Measurements from ENCODE around the gene SPHK2. TPM values are rescaled to one million over a fixed set of nuclear protein-coding genes. Genes with fewer than 3 reads are reported as not detected.

The SPHK2 gene
- total and polyA plus RNA-seq, 2 experiments from 2014 or later: 18.3 to 50.3 TPM

DNA sequence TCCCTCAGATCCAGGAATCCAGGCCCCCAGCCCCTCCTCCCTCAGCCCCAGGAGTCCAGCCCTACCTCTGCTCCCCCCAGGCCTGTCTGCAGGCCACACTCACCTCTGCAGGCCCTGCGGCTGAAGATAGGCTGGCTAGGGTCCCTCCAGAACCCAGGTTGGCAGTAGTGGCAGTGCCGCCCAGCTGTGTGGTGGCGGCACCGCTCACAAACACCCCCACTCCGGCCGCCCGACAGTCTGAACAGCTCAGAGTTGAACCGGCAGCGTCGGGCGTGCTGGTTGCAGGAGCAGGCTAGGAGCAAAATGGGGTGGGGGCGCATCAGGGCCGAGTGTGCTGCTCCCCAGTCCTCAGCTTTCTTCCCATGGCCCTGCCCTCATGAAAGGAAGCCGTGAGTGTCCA, 45.2 kb downstream of the SPHK2 start:
- no peak overlapping the region for H2AFZ ChIP-seq
- DNase-seq (ENCODE audit: low spot score): no peak
- no peaks in the 10 kb centered on the region for H3K9me2 ChIP-seq (ENCODE audit: insufficient read depth)
- no peaks in the 10 kb centered on the region for H3F3A ChIP-seq (replicated peaks; ENCODE audit: low read depth)
- no peak overlapping the region for H3K4me3 Mint-ChIP-seq
- TF ChIP-seq, protein P1, sequence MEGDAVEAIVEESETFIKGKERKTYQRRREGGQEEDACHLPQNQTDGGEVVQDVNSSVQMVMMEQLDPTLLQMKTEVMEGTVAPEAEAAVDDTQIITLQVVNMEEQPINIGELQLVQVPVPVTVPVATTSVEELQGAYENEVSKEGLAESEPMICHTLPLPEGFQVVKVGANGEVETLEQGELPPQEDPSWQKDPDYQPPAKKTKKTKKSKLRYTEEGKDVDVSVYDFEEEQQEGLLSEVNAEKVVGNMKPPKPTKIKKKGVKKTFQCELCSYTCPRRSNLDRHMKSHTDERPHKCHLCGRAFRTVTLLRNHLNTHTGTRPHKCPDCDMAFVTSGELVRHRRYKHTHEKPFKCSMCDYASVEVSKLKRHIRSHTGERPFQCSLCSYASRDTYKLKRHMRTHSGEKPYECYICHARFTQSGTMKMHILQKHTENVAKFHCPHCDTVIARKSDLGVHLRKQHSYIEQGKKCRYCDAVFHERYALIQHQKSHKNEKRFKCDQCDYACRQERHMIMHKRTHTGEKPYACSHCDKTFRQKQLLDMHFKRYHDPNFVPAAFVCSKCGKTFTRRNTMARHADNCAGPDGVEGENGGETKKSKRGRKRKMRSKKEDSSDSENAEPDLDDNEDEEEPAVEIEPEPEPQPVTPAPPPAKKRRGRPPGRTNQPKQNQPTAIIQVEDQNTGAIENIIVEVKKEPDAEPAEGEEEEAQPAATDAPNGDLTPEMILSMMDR (conservative IDR thresholded peaks at IDR 0.05; ENCODE audit: low read depth in 2 of 2): no peak
- TF ChIP-seq, protein P2, sequence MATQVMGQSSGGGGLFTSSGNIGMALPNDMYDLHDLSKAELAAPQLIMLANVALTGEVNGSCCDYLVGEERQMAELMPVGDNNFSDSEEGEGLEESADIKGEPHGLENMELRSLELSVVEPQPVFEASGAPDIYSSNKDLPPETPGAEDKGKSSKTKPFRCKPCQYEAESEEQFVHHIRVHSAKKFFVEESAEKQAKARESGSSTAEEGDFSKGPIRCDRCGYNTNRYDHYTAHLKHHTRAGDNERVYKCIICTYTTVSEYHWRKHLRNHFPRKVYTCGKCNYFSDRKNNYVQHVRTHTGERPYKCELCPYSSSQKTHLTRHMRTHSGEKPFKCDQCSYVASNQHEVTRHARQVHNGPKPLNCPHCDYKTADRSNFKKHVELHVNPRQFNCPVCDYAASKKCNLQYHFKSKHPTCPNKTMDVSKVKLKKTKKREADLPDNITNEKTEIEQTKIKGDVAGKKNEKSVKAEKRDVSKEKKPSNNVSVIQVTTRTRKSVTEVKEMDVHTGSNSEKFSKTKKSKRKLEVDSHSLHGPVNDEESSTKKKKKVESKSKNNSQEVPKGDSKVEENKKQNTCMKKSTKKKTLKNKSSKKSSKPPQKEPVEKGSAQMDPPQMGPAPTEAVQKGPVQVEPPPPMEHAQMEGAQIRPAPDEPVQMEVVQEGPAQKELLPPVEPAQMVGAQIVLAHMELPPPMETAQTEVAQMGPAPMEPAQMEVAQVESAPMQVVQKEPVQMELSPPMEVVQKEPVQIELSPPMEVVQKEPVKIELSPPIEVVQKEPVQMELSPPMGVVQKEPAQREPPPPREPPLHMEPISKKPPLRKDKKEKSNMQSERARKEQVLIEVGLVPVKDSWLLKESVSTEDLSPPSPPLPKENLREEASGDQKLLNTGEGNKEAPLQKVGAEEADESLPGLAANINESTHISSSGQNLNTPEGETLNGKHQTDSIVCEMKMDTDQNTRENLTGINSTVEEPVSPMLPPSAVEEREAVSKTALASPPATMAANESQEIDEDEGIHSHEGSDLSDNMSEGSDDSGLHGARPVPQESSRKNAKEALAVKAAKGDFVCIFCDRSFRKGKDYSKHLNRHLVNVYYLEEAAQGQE (IDR thresholded peaks at IDR 0.05; ENCODE audit: unreplicated experiment): no peak
- no peak for TF ChIP-seq EZH2phosphoT487 (IDR thresholded peaks at IDR 0.05; ENCODE audit: unreplicated experiment)
- TF ChIP-seq NANOG (IDR thresholded peaks at IDR 0.05; ENCODE audit: borderline replicate concordance): no peak
- TF ChIP-seq JUNB (IDR thresholded peaks at IDR 0.05; ENCODE audit: unreplicated experiment): no peak
- TF ChIP-seq, protein P3, sequence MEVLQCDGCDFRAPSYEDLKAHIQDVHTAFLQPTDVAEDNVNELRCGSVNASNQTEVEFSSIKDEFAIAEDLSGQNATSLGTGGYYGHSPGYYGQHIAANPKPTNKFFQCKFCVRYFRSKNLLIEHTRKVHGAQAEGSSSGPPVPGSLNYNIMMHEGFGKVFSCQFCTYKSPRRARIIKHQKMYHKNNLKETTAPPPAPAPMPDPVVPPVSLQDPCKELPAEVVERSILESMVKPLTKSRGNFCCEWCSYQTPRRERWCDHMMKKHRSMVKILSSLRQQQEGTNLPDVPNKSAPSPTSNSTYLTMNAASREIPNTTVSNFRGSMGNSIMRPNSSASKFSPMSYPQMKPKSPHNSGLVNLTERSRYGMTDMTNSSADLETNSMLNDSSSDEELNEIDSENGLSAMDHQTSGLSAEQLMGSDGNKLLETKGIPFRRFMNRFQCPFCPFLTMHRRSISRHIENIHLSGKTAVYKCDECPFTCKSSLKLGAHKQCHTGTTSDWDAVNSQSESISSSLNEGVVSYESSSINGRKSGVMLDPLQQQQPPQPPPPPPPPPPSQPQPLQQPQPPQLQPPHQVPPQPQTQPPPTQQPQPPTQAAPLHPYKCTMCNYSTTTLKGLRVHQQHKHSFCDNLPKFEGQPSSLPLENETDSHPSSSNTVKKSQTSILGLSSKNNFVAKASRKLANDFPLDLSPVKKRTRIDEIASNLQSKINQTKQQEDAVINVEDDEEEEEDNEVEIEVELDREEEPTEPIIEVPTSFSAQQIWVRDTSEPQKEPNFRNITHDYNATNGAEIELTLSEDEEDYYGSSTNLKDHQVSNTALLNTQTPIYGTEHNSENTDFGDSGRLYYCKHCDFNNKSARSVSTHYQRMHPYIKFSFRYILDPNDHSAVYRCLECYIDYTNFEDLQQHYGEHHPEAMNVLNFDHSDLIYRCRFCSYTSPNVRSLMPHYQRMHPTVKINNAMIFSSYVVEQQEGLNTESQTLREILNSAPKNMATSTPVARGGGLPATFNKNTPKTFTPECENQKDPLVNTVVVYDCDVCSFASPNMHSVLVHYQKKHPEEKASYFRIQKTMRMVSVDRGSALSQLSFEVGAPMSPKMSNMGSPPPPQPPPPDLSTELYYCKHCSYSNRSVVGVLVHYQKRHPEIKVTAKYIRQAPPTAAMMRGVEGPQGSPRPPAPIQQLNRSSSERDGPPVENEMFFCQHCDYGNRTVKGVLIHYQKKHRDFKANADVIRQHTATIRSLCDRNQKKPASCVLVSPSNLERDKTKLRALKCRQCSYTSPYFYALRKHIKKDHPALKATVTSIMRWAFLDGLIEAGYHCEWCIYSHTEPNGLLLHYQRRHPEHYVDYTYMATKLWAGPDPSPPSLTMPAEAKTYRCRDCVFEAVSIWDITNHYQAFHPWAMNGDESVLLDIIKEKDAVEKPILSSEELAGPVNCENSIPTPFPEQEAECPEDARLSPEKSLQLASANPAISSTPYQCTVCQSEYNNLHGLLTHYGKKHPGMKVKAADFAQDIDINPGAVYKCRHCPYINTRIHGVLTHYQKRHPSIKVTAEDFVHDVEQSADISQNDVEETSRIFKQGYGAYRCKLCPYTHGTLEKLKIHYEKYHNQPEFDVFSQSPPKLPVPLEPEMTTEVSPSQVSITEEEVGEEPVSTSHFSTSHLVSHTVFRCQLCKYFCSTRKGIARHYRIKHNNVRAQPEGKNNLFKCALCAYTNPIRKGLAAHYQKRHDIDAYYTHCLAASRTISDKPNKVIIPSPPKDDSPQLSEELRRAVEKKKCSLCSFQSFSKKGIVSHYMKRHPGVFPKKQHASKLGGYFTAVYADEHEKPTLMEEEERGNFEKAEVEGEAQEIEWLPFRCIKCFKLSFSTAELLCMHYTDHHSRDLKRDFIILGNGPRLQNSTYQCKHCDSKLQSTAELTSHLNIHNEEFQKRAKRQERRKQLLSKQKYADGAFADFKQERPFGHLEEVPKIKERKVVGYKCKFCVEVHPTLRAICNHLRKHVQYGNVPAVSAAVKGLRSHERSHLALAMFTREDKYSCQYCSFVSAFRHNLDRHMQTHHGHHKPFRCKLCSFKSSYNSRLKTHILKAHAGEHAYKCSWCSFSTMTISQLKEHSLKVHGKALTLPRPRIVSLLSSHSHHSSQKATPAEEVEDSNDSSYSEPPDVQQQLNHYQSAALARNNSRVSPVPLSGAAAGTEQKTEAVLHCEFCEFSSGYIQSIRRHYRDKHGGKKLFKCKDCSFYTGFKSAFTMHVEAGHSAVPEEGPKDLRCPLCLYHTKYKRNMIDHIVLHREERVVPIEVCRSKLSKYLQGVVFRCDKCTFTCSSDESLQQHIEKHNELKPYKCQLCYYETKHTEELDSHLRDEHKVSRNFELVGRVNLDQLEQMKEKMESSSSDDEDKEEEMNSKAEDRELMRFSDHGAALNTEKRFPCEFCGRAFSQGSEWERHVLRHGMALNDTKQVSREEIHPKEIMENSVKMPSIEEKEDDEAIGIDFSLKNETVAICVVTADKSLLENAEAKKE (CRISPR knock-in tag; IDR thresholded peaks at IDR 0.05): no peak
- TF ChIP-seq, protein P4, sequence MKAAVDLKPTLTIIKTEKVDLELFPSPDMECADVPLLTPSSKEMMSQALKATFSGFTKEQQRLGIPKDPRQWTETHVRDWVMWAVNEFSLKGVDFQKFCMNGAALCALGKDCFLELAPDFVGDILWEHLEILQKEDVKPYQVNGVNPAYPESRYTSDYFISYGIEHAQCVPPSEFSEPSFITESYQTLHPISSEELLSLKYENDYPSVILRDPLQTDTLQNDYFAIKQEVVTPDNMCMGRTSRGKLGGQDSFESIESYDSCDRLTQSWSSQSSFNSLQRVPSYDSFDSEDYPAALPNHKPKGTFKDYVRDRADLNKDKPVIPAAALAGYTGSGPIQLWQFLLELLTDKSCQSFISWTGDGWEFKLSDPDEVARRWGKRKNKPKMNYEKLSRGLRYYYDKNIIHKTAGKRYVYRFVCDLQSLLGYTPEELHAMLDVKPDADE (IDR thresholded peaks at IDR 0.05): no peak
- no peak for TF ChIP-seq POLR2AphosphoS5 (IDR thresholded peaks at IDR 0.05; ENCODE audit: low read depth)
- TF ChIP-seq ZNF331 (CRISPR knock-in tag; IDR thresholded peaks at IDR 0.05; ENCODE audit: low read depth): no peak
- no peak for TF ChIP-seq STAT1 (IDR thresholded peaks at IDR 0.05; ENCODE audit: unreplicated experiment)
- no peak for TF ChIP-seq ZNF114 (CRISPR knock-in tag; IDR thresholded peaks at IDR 0.05)
- no peak for TF ChIP-seq EZH2 (IDR thresholded peaks at IDR 0.05; ENCODE audit: low read depth, unreplicated experiment)
- TF ChIP-seq CREB1 (CRISPR knock-in tag; IDR thresholded peaks at IDR 0.05; ENCODE audit: low read depth): no peak
- H3K9me3 Mint-ChIP-seq: peaks cover 11% of the 10 kb centered on the region
- H4K20me1 ChIP-seq (replicated peaks; ENCODE audit: insufficient read depth): no peaks in the 10 kb centered on the region
- no peak overlapping the region for H3K4me2 ChIP-seq
- H3K4me3 ChIP-seq: no peak overlapping the region
- no peaks in the 10 kb centered on the region for H3K79me2 ChIP-seq (replicated peaks; ENCODE audit: insufficient read depth)
- H3K27ac Mint-ChIP-seq: no peak overlapping the region
- no peaks in the 10 kb centered on the region for H3K4me1 Mint-ChIP-seq
- H3K36me3 Mint-ChIP-seq (ENCODE audit: low read depth): peaks cover 4% of the 10 kb centered on the region; the same call in 1 of the 3 replicates
- no peak overlapping the region for H3K27ac ChIP-seq (ENCODE audit: low read depth)
- no peaks in the 10 kb centered on the region for H3K4me1 ChIP-seq (ENCODE audit: insufficient read depth)
- peaks cover 3% of the 10 kb centered on the region for H3K27me3 Mint-ChIP-seq (ENCODE audit: insufficient read depth, low read depth, poor library complexity)
- no peaks in the 10 kb centered on the region for H3K36me3 ChIP-seq (ENCODE audit: insufficient read depth)
- no peak; the same call in 2 of the 3 replicates for ATAC-seq
- H3K27me3 ChIP-seq (ENCODE audit: insufficient read depth): no peaks in the 10 kb centered on the region

Measured in GM23338 (cell line).